ENCODE data around the gene RMI1. TPM values are rescaled to one million over a fixed set of nuclear protein-coding genes. Genes with fewer than 3 reads are reported as not detected.

The RMI1 gene
- total RNA-seq, 1 experiment from 2014 or later = 10.2 TPM

DNA sequence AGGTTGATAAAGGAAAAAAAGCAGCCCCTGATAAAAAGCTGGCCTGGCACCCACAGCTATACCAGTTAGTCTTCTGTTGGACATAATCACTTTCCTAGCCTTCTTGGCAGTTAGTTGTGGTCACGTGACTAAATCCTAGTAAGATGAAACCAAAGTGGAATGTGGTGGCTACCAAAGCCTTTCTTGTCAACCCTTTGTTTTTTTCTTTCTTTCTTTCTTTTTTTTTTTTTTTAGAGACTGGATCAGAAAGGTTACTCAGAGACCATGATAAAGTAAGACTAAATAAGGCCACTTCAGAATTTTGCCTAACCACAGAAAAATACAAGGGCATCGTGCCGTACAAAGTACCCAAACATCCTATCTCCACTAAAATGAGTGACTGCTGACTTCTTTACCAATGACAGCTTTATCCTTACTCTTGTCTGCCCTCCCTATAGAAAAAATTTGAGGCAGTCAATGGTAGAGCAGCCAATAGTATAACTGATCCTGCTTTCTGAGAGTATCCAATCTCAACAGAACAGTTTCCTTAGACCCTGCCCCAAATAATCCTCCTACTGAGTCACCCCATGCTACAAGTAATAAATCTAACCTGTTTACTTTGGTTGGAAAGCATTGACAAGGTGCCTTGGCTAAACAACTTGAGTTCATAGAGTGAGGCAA lies 45.2 kb upstream of the RMI1 start:
- ChIA-PET POLR2A (no interaction called here), CTCF (no interaction called here)
- no peaks in the 10 kb centered on the region for H3K9me3 ChIP-seq
- intact Hi-C loops (cut with micrococcal nuclease; ENCODE audit: unreplicated experiment) = no loop called here
- no peaks in the 10 kb centered on the region for H3K4me1 ChIP-seq
- H3K36me3 ChIP-seq (ENCODE audit: control insufficient read depth, insufficient read depth, low read length) = no peaks in the 10 kb centered on the region
- no peak overlapping the region for H3K4me3 ChIP-seq (ENCODE audit: low read depth, low read length)
- Mint-ChIP-seq H3K36me3 (ENCODE audit: insufficient read depth, unreplicated experiment) (peaks cover 4% of the 10 kb centered on the region), H3K4me1 (ENCODE audit: low read depth, unreplicated experiment) (no peaks in the 10 kb centered on the region), H3K4me3 (ENCODE audit: unreplicated experiment) (no peak overlapping the region), H3K27me3 (ENCODE audit: insufficient read depth, unreplicated experiment) (no peaks in the 10 kb centered on the region), H3K9me3 (ENCODE audit: unreplicated experiment) (no peaks in the 10 kb centered on the region), H3K27ac (ENCODE audit: unreplicated experiment) (no peak overlapping the region)
- TF ChIP-seq, protein P1, sequence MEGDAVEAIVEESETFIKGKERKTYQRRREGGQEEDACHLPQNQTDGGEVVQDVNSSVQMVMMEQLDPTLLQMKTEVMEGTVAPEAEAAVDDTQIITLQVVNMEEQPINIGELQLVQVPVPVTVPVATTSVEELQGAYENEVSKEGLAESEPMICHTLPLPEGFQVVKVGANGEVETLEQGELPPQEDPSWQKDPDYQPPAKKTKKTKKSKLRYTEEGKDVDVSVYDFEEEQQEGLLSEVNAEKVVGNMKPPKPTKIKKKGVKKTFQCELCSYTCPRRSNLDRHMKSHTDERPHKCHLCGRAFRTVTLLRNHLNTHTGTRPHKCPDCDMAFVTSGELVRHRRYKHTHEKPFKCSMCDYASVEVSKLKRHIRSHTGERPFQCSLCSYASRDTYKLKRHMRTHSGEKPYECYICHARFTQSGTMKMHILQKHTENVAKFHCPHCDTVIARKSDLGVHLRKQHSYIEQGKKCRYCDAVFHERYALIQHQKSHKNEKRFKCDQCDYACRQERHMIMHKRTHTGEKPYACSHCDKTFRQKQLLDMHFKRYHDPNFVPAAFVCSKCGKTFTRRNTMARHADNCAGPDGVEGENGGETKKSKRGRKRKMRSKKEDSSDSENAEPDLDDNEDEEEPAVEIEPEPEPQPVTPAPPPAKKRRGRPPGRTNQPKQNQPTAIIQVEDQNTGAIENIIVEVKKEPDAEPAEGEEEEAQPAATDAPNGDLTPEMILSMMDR (IDR thresholded peaks at IDR 0.05; ENCODE audit: insufficient read depth in 1 of 2, low read depth in 1 of 2, low read length in 1 of 2, severe bottlenecking in 1 of 2, unreplicated experiment in 1 of 2) = no peak
- DNase-seq = no peak
- BruUV-seq (replicated peaks) = no TSS peak
- no peaks in the 10 kb centered on the region for H3K27me3 ChIP-seq (replicated peaks; ENCODE audit: control insufficient read depth, insufficient read depth, low read length)

DNA sequence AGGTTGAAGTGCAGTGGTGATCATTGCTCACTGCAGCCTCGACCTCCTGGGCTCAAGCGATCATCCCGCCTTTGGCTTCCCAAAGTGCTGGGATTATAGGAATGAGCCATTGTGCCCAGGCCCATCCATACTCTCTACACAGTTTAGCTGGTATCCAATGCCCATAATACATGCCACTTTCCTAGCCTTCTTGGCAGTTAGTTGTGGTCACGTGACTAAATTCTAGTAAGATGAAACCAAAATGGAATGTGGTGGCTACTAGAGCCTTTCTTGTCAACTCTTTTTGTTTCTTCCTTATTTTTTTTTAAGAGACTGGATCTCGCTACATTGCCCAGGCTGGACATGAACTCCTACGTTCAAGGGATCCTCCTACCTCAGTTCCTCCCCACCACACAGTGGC lies 44.1 kb upstream of the RMI1 start:
- no peaks in the 10 kb centered on the region for H3K4me1 Mint-ChIP-seq (ENCODE audit: low read depth, unreplicated experiment)
- DNase-seq = no peak
- Histone ChIP-seq H3K36me3 (ENCODE audit: control insufficient read depth, insufficient read depth, low read length) (no peaks in the 10 kb centered on the region), H3K9me3 (no peaks in the 10 kb centered on the region), H3K27me3 (replicated peaks; ENCODE audit: control insufficient read depth, insufficient read depth, low read length) (no peaks in the 10 kb centered on the region), H3K4me1 (no peaks in the 10 kb centered on the region), H3K4me3 (ENCODE audit: low read depth, low read length) (no peak overlapping the region)
- no peaks in the 10 kb centered on the region for H3K27me3 Mint-ChIP-seq (ENCODE audit: insufficient read depth, unreplicated experiment)
- no peak overlapping the region for H3K4me3 Mint-ChIP-seq (ENCODE audit: unreplicated experiment)
- ChIA-PET CTCF (no interaction called here), POLR2A (no interaction called here)
- no peak overlapping the region for H3K27ac Mint-ChIP-seq (ENCODE audit: unreplicated experiment)
- TF ChIP-seq, protein P1 (IDR thresholded peaks at IDR 0.05; ENCODE audit: insufficient read depth in 1 of 2, low read depth in 1 of 2, low read length in 1 of 2, severe bottlenecking in 1 of 2, unreplicated experiment in 1 of 2) = no peak
- no TSS peak for BruUV-seq (replicated peaks)
- H3K36me3 Mint-ChIP-seq (ENCODE audit: insufficient read depth, unreplicated experiment) = peaks cover 9% of the 10 kb centered on the region
- H3K9me3 Mint-ChIP-seq (ENCODE audit: unreplicated experiment) = no peaks in the 10 kb centered on the region
- intact Hi-C loops (cut with micrococcal nuclease; ENCODE audit: unreplicated experiment) = no loop called here

DNA sequence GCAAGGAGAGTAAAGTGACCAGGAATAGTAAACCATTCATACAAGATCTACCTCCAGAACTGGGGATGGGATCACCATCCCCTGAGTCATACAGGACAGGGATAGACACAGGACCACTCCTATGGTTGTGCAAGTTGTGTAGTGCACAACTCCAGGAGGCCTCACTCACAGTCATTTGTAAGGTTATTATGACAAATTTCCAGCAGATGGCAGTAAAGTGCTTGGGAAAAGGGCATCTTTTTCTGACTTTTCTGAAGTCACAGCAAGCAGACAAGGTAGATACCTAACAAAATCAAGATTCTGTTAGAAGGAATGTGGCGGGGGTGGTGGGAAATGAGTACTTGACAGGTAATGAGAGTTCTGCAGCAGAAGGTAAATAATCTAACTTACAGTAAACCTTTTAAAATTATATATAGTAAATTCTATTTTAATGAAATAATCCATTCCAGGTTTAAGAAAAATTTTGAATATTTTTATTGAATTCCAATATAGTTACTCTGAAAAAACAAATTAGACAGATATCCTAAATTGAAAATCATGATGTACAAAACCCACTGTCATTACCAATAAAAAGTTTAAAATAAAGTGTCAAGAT lies 42.6 kb upstream of the RMI1 start:
- H3K9me3 Mint-ChIP-seq (ENCODE audit: unreplicated experiment) = no peaks in the 10 kb centered on the region
- DNase-seq = peak in 1 of 2 experiments; percentile 55
- no peaks in the 10 kb centered on the region for H3K27me3 ChIP-seq (replicated peaks; ENCODE audit: control insufficient read depth, insufficient read depth, low read length)
- H3K4me3 ChIP-seq (ENCODE audit: low read depth, low read length) = no peak overlapping the region
- H3K36me3 Mint-ChIP-seq (ENCODE audit: insufficient read depth, unreplicated experiment) = peaks cover 22% of the 10 kb centered on the region
- H3K4me1 Mint-ChIP-seq (ENCODE audit: low read depth, unreplicated experiment) = no peaks in the 10 kb centered on the region
- intact Hi-C loops (cut with micrococcal nuclease; ENCODE audit: unreplicated experiment) = loop anchor here (1.0 kb wide), 3 partner anchors 235 to 377 kb away; no protein-coding TSS in a partner anchor
- BruUV-seq (replicated peaks) = no TSS peak
- TF ChIP-seq, protein P1 (IDR thresholded peaks at IDR 0.05; ENCODE audit: insufficient read depth in 1 of 2, low read depth in 1 of 2, low read length in 1 of 2, severe bottlenecking in 1 of 2, unreplicated experiment in 1 of 2) = peak in 1 of 2 experiments; percentile 48
- no peak overlapping the region for H3K4me3 Mint-ChIP-seq (ENCODE audit: unreplicated experiment)
- ChIA-PET POLR2A (no interaction called here), CTCF (no interaction called here)
- no peak overlapping the region for H3K27ac Mint-ChIP-seq (ENCODE audit: unreplicated experiment)
- no peaks in the 10 kb centered on the region for H3K27me3 Mint-ChIP-seq (ENCODE audit: insufficient read depth, unreplicated experiment)
- H3K9me3 ChIP-seq = no peaks in the 10 kb centered on the region
- H3K36me3 ChIP-seq (ENCODE audit: control insufficient read depth, insufficient read depth, low read length) = no peaks in the 10 kb centered on the region
- H3K4me1 ChIP-seq = no peaks in the 10 kb centered on the region
